ENCODE data around the gene TANK. TPM values are rescaled to one million over a fixed set of nuclear protein-coding genes. Genes with fewer than 3 reads are reported as not detected.

The TANK gene
- total and polyA plus RNA-seq, 2 experiments from 2014 or later, result 37.6 to 54.7 TPM

DNA sequence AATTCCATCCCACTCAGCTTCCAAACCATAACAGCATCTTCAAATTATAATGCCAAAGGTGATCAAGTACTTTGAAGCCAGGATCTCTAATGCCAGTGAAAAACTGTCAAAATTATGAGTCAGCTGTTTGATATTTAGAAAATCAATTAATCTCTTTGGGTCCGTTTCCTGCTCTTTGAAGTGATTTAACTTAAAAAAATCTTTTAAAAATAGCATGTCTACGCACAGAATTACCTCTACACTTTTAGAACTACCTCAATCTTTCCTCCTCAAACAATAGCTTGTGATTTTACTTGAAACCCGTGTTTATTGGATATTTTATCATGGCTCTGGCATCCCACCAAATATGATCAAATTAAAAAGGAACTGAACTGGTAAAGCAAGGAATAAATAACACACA is 31.3 kb upstream of the TANK start:
- Histone ChIP-seq H3K79me2 (no peaks in the 10 kb centered on the region), H3K4me3 (no peak overlapping the region), H3K4me1 (ENCODE audit: insufficient read depth) (peaks cover 16% of the 10 kb centered on the region), H3K36me3 (replicated peaks; ENCODE audit: insufficient read depth, low read depth) (no peaks in the 10 kb centered on the region), H4K20me1 (ENCODE audit: insufficient read depth, poor library complexity, severe bottlenecking) (no peaks in the 10 kb centered on the region), H3K27me3 (no peaks in the 10 kb centered on the region), H3K9me2 (replicated peaks; ENCODE audit: insufficient read depth) (no peaks in the 10 kb centered on the region), H3K4me2 (no peak overlapping the region), H3K9me3 (ENCODE audit: low read depth) (no peaks in the 10 kb centered on the region), H3K27ac (no peak overlapping the region), H2AFZ (no peak overlapping the region)
- no peak for DNase-seq (ENCODE audit: low spot score)
- WGBS (ENCODE audit: low lambda C conversion rate, missing lambda C conversion rate), result 66% methylated on average over 3 of the region's 3 CpGs
- TF ChIP-seq, protein P1, sequence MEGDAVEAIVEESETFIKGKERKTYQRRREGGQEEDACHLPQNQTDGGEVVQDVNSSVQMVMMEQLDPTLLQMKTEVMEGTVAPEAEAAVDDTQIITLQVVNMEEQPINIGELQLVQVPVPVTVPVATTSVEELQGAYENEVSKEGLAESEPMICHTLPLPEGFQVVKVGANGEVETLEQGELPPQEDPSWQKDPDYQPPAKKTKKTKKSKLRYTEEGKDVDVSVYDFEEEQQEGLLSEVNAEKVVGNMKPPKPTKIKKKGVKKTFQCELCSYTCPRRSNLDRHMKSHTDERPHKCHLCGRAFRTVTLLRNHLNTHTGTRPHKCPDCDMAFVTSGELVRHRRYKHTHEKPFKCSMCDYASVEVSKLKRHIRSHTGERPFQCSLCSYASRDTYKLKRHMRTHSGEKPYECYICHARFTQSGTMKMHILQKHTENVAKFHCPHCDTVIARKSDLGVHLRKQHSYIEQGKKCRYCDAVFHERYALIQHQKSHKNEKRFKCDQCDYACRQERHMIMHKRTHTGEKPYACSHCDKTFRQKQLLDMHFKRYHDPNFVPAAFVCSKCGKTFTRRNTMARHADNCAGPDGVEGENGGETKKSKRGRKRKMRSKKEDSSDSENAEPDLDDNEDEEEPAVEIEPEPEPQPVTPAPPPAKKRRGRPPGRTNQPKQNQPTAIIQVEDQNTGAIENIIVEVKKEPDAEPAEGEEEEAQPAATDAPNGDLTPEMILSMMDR (IDR thresholded peaks at IDR 0.05; ENCODE audit: poor library complexity), result no peak
- TF ChIP-seq EZH2phosphoT487 (IDR thresholded peaks at IDR 0.05; ENCODE audit: low read depth, severe bottlenecking, unreplicated experiment) (no peak), EZH2 (IDR thresholded peaks at IDR 0.05; ENCODE audit: borderline replicate concordance) (no peak)

DNA sequence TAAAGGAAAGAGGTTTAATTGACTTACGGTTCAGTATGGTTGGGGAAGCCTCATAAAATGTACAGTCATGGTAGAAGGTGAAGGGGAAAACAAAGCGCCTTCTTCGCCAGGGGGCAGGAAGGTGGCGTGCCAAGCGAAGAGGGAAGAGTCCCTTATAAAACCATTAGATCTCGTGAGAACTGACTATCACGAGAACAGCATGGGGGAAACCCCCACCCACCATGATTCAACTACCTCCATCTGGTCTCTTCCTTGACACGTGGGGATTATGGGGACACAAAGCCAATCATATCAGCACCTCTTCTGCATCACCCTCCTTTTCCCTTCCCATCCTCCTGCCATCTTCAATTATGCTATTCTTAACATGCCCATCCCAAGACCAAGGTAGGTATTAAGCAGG is 29.9 kb upstream of the TANK start:
- Histone ChIP-seq H3K36me3 (replicated peaks; ENCODE audit: insufficient read depth, low read depth) (no peaks in the 10 kb centered on the region), H3K27me3 (no peaks in the 10 kb centered on the region), H3K79me2 (no peaks in the 10 kb centered on the region), H3K4me1 (ENCODE audit: insufficient read depth) (peaks cover 11% of the 10 kb centered on the region), H2AFZ (no peak overlapping the region), H3K9me3 (ENCODE audit: low read depth) (no peaks in the 10 kb centered on the region), H3K9me2 (replicated peaks; ENCODE audit: insufficient read depth) (no peaks in the 10 kb centered on the region), H3K4me2 (no peak overlapping the region), H3K27ac (no peak overlapping the region), H4K20me1 (ENCODE audit: insufficient read depth, poor library complexity, severe bottlenecking) (no peaks in the 10 kb centered on the region), H3K4me3 (no peak overlapping the region)
- WGBS (ENCODE audit: low lambda C conversion rate, missing lambda C conversion rate), result 91% methylated on average over 8 of the region's 8 CpGs
- TF ChIP-seq EZH2phosphoT487 (IDR thresholded peaks at IDR 0.05; ENCODE audit: low read depth, severe bottlenecking, unreplicated experiment), result no peak
- no peak for TF ChIP-seq EZH2 (IDR thresholded peaks at IDR 0.05; ENCODE audit: borderline replicate concordance)
- TF ChIP-seq, protein P1 (IDR thresholded peaks at IDR 0.05; ENCODE audit: poor library complexity), result no peak
- no peak for DNase-seq (ENCODE audit: low spot score)

DNA sequence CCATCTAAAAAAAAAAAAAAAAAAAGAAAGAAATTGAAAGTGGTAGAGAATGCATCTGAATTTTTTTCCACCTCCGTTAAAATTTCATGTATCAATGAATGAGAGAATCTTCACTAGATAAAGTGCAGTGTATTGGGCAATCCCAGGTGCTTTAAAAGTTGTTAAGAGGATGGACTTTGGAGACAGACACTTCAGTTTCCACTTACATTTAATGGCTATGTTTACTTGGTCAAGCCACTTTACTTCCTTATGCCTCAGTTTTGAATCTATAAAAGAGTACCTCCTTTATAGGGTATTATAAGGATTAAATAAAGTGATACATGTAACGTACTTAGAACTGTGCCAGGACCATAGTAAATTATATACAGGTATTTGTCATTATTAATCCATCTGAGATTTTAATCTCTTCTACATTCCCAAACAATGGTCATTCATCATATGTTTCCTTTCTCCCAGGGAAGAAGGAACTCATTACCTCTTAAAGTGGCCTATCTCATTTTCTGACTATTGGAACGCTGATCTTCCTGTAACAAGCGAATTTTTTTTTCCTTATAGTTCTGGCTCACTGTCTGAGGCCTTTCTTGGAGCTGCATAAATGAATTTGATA is 29.1 kb upstream of the TANK start:
- no peak for TF ChIP-seq EZH2phosphoT487 (IDR thresholded peaks at IDR 0.05; ENCODE audit: low read depth, severe bottlenecking, unreplicated experiment)
- no peak for TF ChIP-seq EZH2 (IDR thresholded peaks at IDR 0.05; ENCODE audit: borderline replicate concordance)
- TF ChIP-seq, protein P1 (IDR thresholded peaks at IDR 0.05; ENCODE audit: poor library complexity), result no peak
- Histone ChIP-seq H3K4me1 (ENCODE audit: insufficient read depth) (peaks cover 17% of the 10 kb centered on the region), H4K20me1 (ENCODE audit: insufficient read depth, poor library complexity, severe bottlenecking) (no peaks in the 10 kb centered on the region), H3K4me2 (no peak overlapping the region), H3K79me2 (no peaks in the 10 kb centered on the region), H2AFZ (no peak overlapping the region), H3K9me3 (ENCODE audit: low read depth) (no peaks in the 10 kb centered on the region), H3K27ac (no peak overlapping the region), H3K9me2 (replicated peaks; ENCODE audit: insufficient read depth) (no peaks in the 10 kb centered on the region), H3K4me3 (no peak overlapping the region), H3K27me3 (no peaks in the 10 kb centered on the region), H3K36me3 (replicated peaks; ENCODE audit: insufficient read depth, low read depth) (no peaks in the 10 kb centered on the region)
- 83% methylated on average over 4 of the region's 4 CpGs for WGBS (ENCODE audit: low lambda C conversion rate, missing lambda C conversion rate)
- DNase-seq (ENCODE audit: low spot score), result no peak
